ENCODE measurements around the gene NIBAN1.

DNA sequence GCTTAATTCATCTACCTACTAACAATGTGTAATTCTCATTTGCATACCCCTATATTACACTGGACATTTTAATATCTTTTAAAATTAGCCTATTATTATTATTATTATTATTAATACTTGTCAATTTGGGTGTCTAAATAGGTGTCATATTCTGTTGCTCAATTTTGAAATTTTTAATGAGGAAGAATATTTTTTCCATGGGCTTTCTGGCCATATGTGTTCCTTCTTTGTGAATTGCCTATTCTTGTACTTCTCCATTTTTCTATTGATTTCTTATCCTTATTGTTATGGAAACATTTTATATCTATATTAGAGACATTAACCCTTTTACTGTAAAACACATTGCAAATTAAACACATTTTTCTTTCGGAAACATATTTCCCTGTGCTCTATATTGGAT, 6.4 kb upstream of the NIBAN1 start:
- no peak for TF ChIP-seq POLR2AphosphoS5 (IDR thresholded peaks at IDR 0.05; ENCODE audit: borderline replicate concordance, low read depth, low read length)
- TF ChIP-seq EZH2 (IDR thresholded peaks at IDR 0.05): no peak

Data from SK-N-MC (cell line).